ENCODE results near the gene CHMP1A.

GRCh38 chr16:89656435-89657121 is 930 bp downstream of the CHMP1A start:
- TF ChIP-seq ZNF274 (IDR thresholded peaks at IDR 0.05; ENCODE audit: low read depth, low read length) (no peak), SUZ12 (IDR thresholded peaks at IDR 0.05; ENCODE audit: extremely low read depth, insufficient read depth, insufficient read length) (no peak), YY1 (IDR thresholded peaks at IDR 0.05; ENCODE audit: insufficient read depth, insufficient read length) (no peak)
